ENCODE measurements around the gene SOCS7. TPM values are rescaled to one million over a fixed set of nuclear protein-coding genes. Genes with fewer than 3 reads are reported as not detected.
"Not testable (repeated sequence)": the region's sequence is repeated elsewhere in the genome, so short reads cannot be mapped to it uniquely, and the experiment has no call there.

The SOCS7 gene
- total and polyA plus RNA-seq, 2 donors (not counting 1 experiment from before 2014, with no cell fraction given), result 9.4 to 20.8 TPM

- DNase-seq (no peak), ATAC-seq (ENCODE audit: low read depth) (no peak)
- no peaks in the 10 kb centered on the region for H3K79me2 ChIP-seq (ENCODE audit: control insufficient read depth, insufficient read depth, low read length)
- Mint-ChIP-seq H3K27ac (no peak overlapping the region), H3K4me3 (no peak overlapping the region), H3K9me3 (ENCODE audit: insufficient read depth) (no peaks in the 10 kb centered on the region), H3K27me3 (peaks cover 15% of the 10 kb centered on the region), H3K4me1 (no peaks in the 10 kb centered on the region)
- no peaks in the 10 kb centered on the region for H3K9me3 ChIP-seq (ENCODE audit: control extremely low read depth in 1 of 3, control insufficient read depth in 2 of 3, insufficient read depth in 1 of 3, low read length in 2 of 3)
- no peak for TF ChIP-seq EZH2 (IDR thresholded peaks at IDR 0.05; ENCODE audit: borderline replicate concordance, insufficient read depth, low read depth, low read length, poor library complexity, severe bottlenecking)
- TF ChIP-seq, protein P1, sequence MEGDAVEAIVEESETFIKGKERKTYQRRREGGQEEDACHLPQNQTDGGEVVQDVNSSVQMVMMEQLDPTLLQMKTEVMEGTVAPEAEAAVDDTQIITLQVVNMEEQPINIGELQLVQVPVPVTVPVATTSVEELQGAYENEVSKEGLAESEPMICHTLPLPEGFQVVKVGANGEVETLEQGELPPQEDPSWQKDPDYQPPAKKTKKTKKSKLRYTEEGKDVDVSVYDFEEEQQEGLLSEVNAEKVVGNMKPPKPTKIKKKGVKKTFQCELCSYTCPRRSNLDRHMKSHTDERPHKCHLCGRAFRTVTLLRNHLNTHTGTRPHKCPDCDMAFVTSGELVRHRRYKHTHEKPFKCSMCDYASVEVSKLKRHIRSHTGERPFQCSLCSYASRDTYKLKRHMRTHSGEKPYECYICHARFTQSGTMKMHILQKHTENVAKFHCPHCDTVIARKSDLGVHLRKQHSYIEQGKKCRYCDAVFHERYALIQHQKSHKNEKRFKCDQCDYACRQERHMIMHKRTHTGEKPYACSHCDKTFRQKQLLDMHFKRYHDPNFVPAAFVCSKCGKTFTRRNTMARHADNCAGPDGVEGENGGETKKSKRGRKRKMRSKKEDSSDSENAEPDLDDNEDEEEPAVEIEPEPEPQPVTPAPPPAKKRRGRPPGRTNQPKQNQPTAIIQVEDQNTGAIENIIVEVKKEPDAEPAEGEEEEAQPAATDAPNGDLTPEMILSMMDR (IDR thresholded peaks at IDR 0.05), result no peak
- intact Hi-C loops (cut with micrococcal nuclease), result no loop called here
- CTCF ChIA-PET, result no interaction called here
- H3K9ac ChIP-seq (ENCODE audit: low read length), result no peak overlapping the region
- no peaks in the 10 kb centered on the region for H3K36me3 ChIP-seq (replicated peaks in 1 of 2; ENCODE audit: control extremely low read depth in 1 of 2, control insufficient read depth in 1 of 2, extremely low read depth in 1 of 2, insufficient read depth in 2 of 2, low read length in 1 of 2)
- H3K4me2 ChIP-seq (replicated peaks; ENCODE audit: low read depth, low read length, poor library complexity, severe bottlenecking), result no peak overlapping the region
- H2AFZ ChIP-seq (ENCODE audit: insufficient read depth, low read depth, low read length, poor library complexity, severe bottlenecking), result no peak overlapping the region
- H3K4me3 ChIP-seq (ENCODE audit: control extremely low read depth in 1 of 5, extremely low read depth in 1 of 5, insufficient read depth in 1 of 5, low read depth in 2 of 5, low read length in 4 of 5), result no peak overlapping the region
- 84% methylated on average over 8 of the region's 11 CpGs for WGBS (ENCODE audit: insufficient coverage)
- POLR2A ChIA-PET, result no interaction called here
- H3K27me3 ChIP-seq (replicated peaks in 1 of 4; ENCODE audit: control extremely low read depth in 1 of 4, control insufficient read depth in 3 of 4, insufficient read depth in 4 of 4, low read length in 3 of 4), result peaks cover 0 to 2% (median 0%) of the 10 kb centered on the region in 4 experiments
- no peaks in the 10 kb centered on the region for H3K4me1 ChIP-seq (ENCODE audit: control insufficient read depth in 2 of 2, insufficient read depth in 2 of 2, low read length in 2 of 2)
- H4K20me1 ChIP-seq (ENCODE audit: control insufficient read depth, insufficient read depth, low read length, poor library complexity, severe bottlenecking), result no peaks in the 10 kb centered on the region
- H3K27ac ChIP-seq (ENCODE audit: low read length in 2 of 2), result no peak overlapping the region
Observed at GRCh38 chr17:38436386-38436785, 84.7 kb downstream of the SOCS7 start.

- H3K27me3 Mint-ChIP-seq, result peaks cover 19% of the 10 kb centered on the region
- CTCF ChIA-PET, result interaction anchor here (1.2 kb wide), 1 partner anchor 88 kb away, joined by 4 read pairs; no protein-coding TSS in a partner anchor
- H3K27me3 ChIP-seq (replicated peaks in 1 of 4; ENCODE audit: control extremely low read depth in 1 of 4, control insufficient read depth in 3 of 4, insufficient read depth in 4 of 4, low read length in 3 of 4); ATAC-seq (ENCODE audit: low read depth); H2AFZ ChIP-seq (ENCODE audit: insufficient read depth, low read depth, low read length, poor library complexity, severe bottlenecking); H3K4me2 ChIP-seq (replicated peaks; ENCODE audit: low read depth, low read length, poor library complexity, severe bottlenecking); H3K36me3 ChIP-seq (replicated peaks in 1 of 2; ENCODE audit: control extremely low read depth in 1 of 2, control insufficient read depth in 1 of 2, extremely low read depth in 1 of 2, insufficient read depth in 2 of 2, low read length in 1 of 2); H4K20me1 ChIP-seq (ENCODE audit: control insufficient read depth, insufficient read depth, low read length, poor library complexity, severe bottlenecking); H3K27ac ChIP-seq (ENCODE audit: low read length in 2 of 2); H3K9ac ChIP-seq (ENCODE audit: low read length); intact Hi-C loops (cut with micrococcal nuclease); H3K79me2 ChIP-seq (ENCODE audit: control insufficient read depth, insufficient read depth, low read length); POLR2A ChIA-PET; H3K9me3 ChIP-seq (ENCODE audit: control extremely low read depth in 1 of 3, control insufficient read depth in 2 of 3, insufficient read depth in 1 of 3, low read length in 2 of 3); H3K4me3 ChIP-seq (ENCODE audit: control extremely low read depth in 1 of 5, extremely low read depth in 1 of 5, insufficient read depth in 1 of 5, low read depth in 2 of 5, low read length in 4 of 5); H3K27ac Mint-ChIP-seq; H3K9me3 Mint-ChIP-seq (ENCODE audit: insufficient read depth); DNase-seq; H3K4me1 ChIP-seq (ENCODE audit: control insufficient read depth in 2 of 2, insufficient read depth in 2 of 2, low read length in 2 of 2); H3K4me3 Mint-ChIP-seq; H3K4me1 Mint-ChIP-seq: not testable (repeated sequence)
- WGBS (ENCODE audit: insufficient coverage), result 100% methylated on average over 1 of the region's 1 CpG
Observed at GRCh38 chr17:38437313-38437712, 85.7 kb downstream of the SOCS7 start.
